H1 (cell line): ENCODE data around the gene PITPNM1. TPM values are rescaled to one million over a fixed set of nuclear protein-coding genes. Genes with fewer than 3 reads are reported as not detected.
A peak's percentile ranks its signal among the peaks of the same experiment; 100 is the strongest.

Experiments used
- CHD7 ChIP-seq: fragments of 300-600 bp; sonication (generic); IDR thresholded peaks from 2 replicates; pipeline ENCODE4 v1.7.1; 2012; ENCODE audit warnings: low read length, moderate library complexity, mild to moderate bottlenecking, inconsistent platforms; ENCODE audit not compliant: insufficient replicate concordance
- CTBP2 ChIP-seq: IDR thresholded peaks from 2 replicates; pipeline ENCODE4 v1.7.0; 2011; ENCODE audit warnings: borderline replicate concordance, mild to moderate bottlenecking, moderate library complexity, mixed read lengths, low read length; ENCODE audit not compliant: insufficient read depth, insufficient read length
- E2F6 ChIP-seq: IDR thresholded peaks from 2 replicates; pipeline ENCODE4 v1.6.1; 2012; ENCODE audit warnings: inconsistent platforms
- KDM1A ChIP-seq: fragments of 200-600, 300-600 bp; sonication (generic); IDR thresholded peaks from 2 replicates; pipeline ENCODE4 v1.7.1; 2016; ENCODE audit warnings: mild to moderate bottlenecking, low read length, borderline replicate concordance
- NRF1 ChIP-seq: IDR thresholded peaks from 2 replicates; pipeline ENCODE4 v1.6.1; 2011; ENCODE audit warnings: mild to moderate bottlenecking, low read depth, low read length, improper control_type of control experiment
- POLR2A ChIP-seq, 2 experiments: IDR thresholded peaks; 1 replicate in 1 of 2; 2 replicates in 1 of 2; pipeline ENCODE4 v1.6.1; 2011; ENCODE audit warnings: low read depth in 2 of 2, low read length in 2 of 2, mild to moderate bottlenecking in 2 of 2; ENCODE audit errors: control extremely low read depth in 1 of 2
- POLR2AphosphoS5 ChIP-seq: IDR thresholded peaks from 2 replicates; pipeline ENCODE4 v1.6.1; 2011; ENCODE audit warnings: low read depth, low read length
- SIRT6 ChIP-seq: IDR thresholded peaks from one replicate; pipeline ENCODE4 v1.7.1; 2012; ENCODE audit warnings: low read length, inconsistent platforms
- SP2 ChIP-seq: IDR thresholded peaks from 2 replicates; pipeline ENCODE4 v1.6.1; 2012; ENCODE audit warnings: mild to moderate bottlenecking, low read length, inconsistent platforms
- TAF1 ChIP-seq: IDR thresholded peaks from 2 replicates; pipeline ENCODE4 v1.6.1; 2011; ENCODE audit warnings: mild to moderate bottlenecking, low read depth, low read length
- TCF12 ChIP-seq: IDR thresholded peaks from 2 replicates; pipeline ENCODE4 v1.6.1; 2011; ENCODE audit warnings: low read depth, mild to moderate bottlenecking, low read length
- polyA plus RNA-seq, 7 experiments: library from polyadenylated mRNA; depleted of rRNA in 3 of 7; stranded (reverse) in 5 of 7; unstranded in 2 of 7; fragments of >200 nt in 5 of 7; fragments of 200-250 nt in 2 of 7; gene quantifications; 1 replicate in 5 of 7; 2 replicates in 1 of 7; 4 replicates in 1 of 7; pipeline versions ENCODE4 v1.2.1 to v1.2.3, GENCODE V29; 2011 to 2013; ENCODE audit warnings: missing spikeins in 2 of 7, mixed read lengths in 2 of 7
- total RNA-seq: library from RNA; stranded (reverse); fragmentation: NEBNext Ultra II Directional; extraction: Animal tissue kit (Norgen Biotek cat#: 25700); gene quantifications from 2 replicates; pipeline ENCODE4 v1.2.1, GENCODE V29; 2021

The PITPNM1 gene
- total and polyA plus RNA-seq, 2 of the 8 experiments (the other 6 are each of a cell fraction or from before 2014, with no cell fraction given) = 27.2 to 52.7 TPM

- TF ChIP-seq CHD7 (no peak), POLR2A (IDR thresholded peaks at IDR 0.05; ENCODE audit: control extremely low read depth in 1 of 2, low read depth in 2 of 2, low read length in 2 of 2) (peak in 1 of 2 experiments; percentile 89; a peak in 2 of 3 replicates), POLR2AphosphoS5 (peak; percentile 42; the same call in 1 of the 2 replicates), KDM1A (peak; percentile 98), SIRT6 (no peak), TCF12 (no peak), NRF1 (no peak), SP2 (peak; percentile 85), E2F6 (peak; percentile 17; the same call in 1 of the 2 replicates), CTBP2 (no peak), TAF1 (peak; percentile 48; the same call in 1 of the 2 replicates)
Observed at GRCh38 chr11:67507864-67508485, 2.8 kb upstream of the PITPNM1 start, which contains the start of gene CDK2AP2 (continued).
